DND-41 (cell line): ENCODE results near the gene RNF213.

Experiments
- CTCF ChIP-seq: IDR thresholded peaks from 2 replicates; pipeline ENCODE4 v1.5.1; 2012; ENCODE audit warnings: borderline replicate concordance, low read length, moderate library complexity, mild to moderate bottlenecking; ENCODE audit not compliant: poor library complexity, severe bottlenecking; ENCODE audit errors: extremely low read depth
- EZH2 ChIP-seq: IDR thresholded peaks from 3 replicates; pipeline ENCODE4 v1.6.1; 2012; ENCODE audit warnings: borderline replicate concordance, low read depth, mild to moderate bottlenecking, moderate library complexity, low read length, inconsistent platforms; ENCODE audit not compliant: severe bottlenecking

DNA sequence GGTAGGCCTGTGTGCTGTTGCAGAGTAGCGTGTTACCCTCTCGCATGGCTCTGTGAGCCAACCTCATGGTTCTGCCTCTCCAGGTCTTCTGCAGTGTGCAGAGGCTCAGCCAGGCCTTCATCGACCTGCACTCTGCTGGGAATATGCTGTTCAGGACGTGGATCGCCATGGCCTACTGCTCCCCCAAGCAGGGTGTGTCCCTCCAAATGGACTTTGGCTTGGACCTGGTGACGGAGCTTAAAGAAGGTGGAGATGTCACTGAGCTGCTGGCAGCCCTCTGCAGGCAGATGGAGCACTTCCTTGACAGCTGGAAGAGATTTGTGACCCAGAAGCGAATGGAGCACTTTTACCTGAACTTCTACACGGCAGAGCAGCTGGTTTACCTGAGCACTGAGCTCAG, 78.5 kb downstream of the RNF213 start:
- no peak for TF ChIP-seq CTCF
- no peak for TF ChIP-seq EZH2
